ENCODE data around the gene CTXND2.

CTXND2 gene

GRCh38 chr1:150928286-150928685 is 41.4 kb downstream of the CTXND2 start:
- TF ChIP-seq POLR2AphosphoS5 (IDR thresholded peaks at IDR 0.05; ENCODE audit: low read depth, low read length) (no peak), FOXP2 (optimal IDR thresholded peaks at IDR 0.05; ENCODE audit: borderline replicate concordance, extremely low read depth, extremely low read length, insufficient read depth) (no peak), TAF1 (IDR thresholded peaks at IDR 0.05; ENCODE audit: borderline replicate concordance, insufficient read depth, low read length) (no peak), REST (IDR thresholded peaks at IDR 0.05; ENCODE audit: insufficient read depth in 1 of 2, low read depth in 2 of 2, low read length in 2 of 2) (no peak), SIN3A (IDR thresholded peaks at IDR 0.05; ENCODE audit: borderline replicate concordance, insufficient read depth, low read length) (no peak)

- no peak for TF ChIP-seq POLR2AphosphoS5 (IDR thresholded peaks at IDR 0.05; ENCODE audit: low read depth, low read length)
- TF ChIP-seq TAF1 (IDR thresholded peaks at IDR 0.05; ENCODE audit: borderline replicate concordance, insufficient read depth, low read length): no peak
- no peak for TF ChIP-seq REST (IDR thresholded peaks at IDR 0.05; ENCODE audit: insufficient read depth in 1 of 2, low read depth in 2 of 2, low read length in 2 of 2)
- TF ChIP-seq FOXP2 (optimal IDR thresholded peaks at IDR 0.05; ENCODE audit: borderline replicate concordance, extremely low read depth, extremely low read length, insufficient read depth): no peak
- no peak for TF ChIP-seq SIN3A (IDR thresholded peaks at IDR 0.05; ENCODE audit: borderline replicate concordance, insufficient read depth, low read length)
Measured at GRCh38 chr1:150931773-150932172, 44.8 kb downstream of the CTXND2 start.

- no peak for TF ChIP-seq REST (IDR thresholded peaks at IDR 0.05; ENCODE audit: insufficient read depth in 1 of 2, low read depth in 2 of 2, low read length in 2 of 2)
- TF ChIP-seq FOXP2 (optimal IDR thresholded peaks at IDR 0.05; ENCODE audit: borderline replicate concordance, extremely low read depth, extremely low read length, insufficient read depth): no peak
- no peak for TF ChIP-seq POLR2AphosphoS5 (IDR thresholded peaks at IDR 0.05; ENCODE audit: low read depth, low read length)
- TF ChIP-seq TAF1 (IDR thresholded peaks at IDR 0.05; ENCODE audit: borderline replicate concordance, insufficient read depth, low read length): no peak
Measured at GRCh38 chr1:150944856-150945255, 57.9 kb downstream of the CTXND2 start.

- no peak for TF ChIP-seq TAF1 (IDR thresholded peaks at IDR 0.05; ENCODE audit: borderline replicate concordance, insufficient read depth, low read length)
- no peak for TF ChIP-seq REST (IDR thresholded peaks at IDR 0.05; ENCODE audit: insufficient read depth in 1 of 2, low read depth in 2 of 2, low read length in 2 of 2)
- no peak for TF ChIP-seq SIN3A (IDR thresholded peaks at IDR 0.05; ENCODE audit: borderline replicate concordance, insufficient read depth, low read length)
- TF ChIP-seq FOXP2 (optimal IDR thresholded peaks at IDR 0.05; ENCODE audit: borderline replicate concordance, extremely low read depth, extremely low read length, insufficient read depth): no peak
- no peak for TF ChIP-seq POLR2AphosphoS5 (IDR thresholded peaks at IDR 0.05; ENCODE audit: low read depth, low read length)
Measured at GRCh38 chr1:150954708-150955107, 67.8 kb downstream of the CTXND2 start.

GRCh38 chr1:150955280-150955679 is 68.3 kb downstream of the CTXND2 start:
- no peak for TF ChIP-seq SIN3A (IDR thresholded peaks at IDR 0.05; ENCODE audit: borderline replicate concordance, insufficient read depth, low read length)
- no peak for TF ChIP-seq POLR2AphosphoS5 (IDR thresholded peaks at IDR 0.05; ENCODE audit: low read depth, low read length)
- no peak for TF ChIP-seq TAF1 (IDR thresholded peaks at IDR 0.05; ENCODE audit: borderline replicate concordance, insufficient read depth, low read length)
- TF ChIP-seq FOXP2 (optimal IDR thresholded peaks at IDR 0.05; ENCODE audit: borderline replicate concordance, extremely low read depth, extremely low read length, insufficient read depth): no peak
- no peak for TF ChIP-seq REST (IDR thresholded peaks at IDR 0.05; ENCODE audit: insufficient read depth in 1 of 2, low read depth in 2 of 2, low read length in 2 of 2)

Measured in PFSK-1 (cell line).